ENCODE results near the gene SLC38A4. TPM values are rescaled to one million over a fixed set of nuclear protein-coding genes. Genes with fewer than 3 reads are reported as not detected.

SLC38A4 gene
- total RNA-seq, 1 experiment from 2014 or later: 0.96 TPM

DNA sequence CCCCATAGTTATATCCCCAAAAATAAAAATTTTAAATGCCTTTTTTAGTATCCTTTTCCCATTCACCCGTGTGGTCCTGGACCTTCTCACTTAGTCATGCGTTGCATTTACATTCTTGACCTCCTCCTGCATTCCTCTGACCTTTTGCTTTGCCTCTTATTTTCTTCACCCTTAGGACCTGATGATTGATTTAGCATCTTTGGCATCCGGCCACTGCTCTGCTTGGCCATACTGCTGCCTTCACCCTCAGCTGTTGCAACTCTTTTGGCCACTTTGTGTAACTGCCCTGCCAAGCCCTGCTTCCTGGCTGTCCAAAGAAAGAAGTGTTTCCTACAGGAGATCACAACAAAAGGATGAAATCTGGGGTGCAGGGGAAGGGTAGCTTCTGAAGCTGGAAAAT lies 48.8 kb upstream of the SLC38A4 start:
- Histone ChIP-seq H4K91ac (ENCODE audit: insufficient read length, low read depth, low read length) (no peak overlapping the region), H3K23ac (ENCODE audit: insufficient read length, low read depth, low read length) (no peak overlapping the region), H3K4ac (ENCODE audit: low read depth, low read length) (no peak overlapping the region), H3K23me2 (ENCODE audit: insufficient read length, low read depth, low read length, poor library complexity, severe bottlenecking) (no peaks in the 10 kb centered on the region), H3K14ac (ENCODE audit: insufficient read depth, low read length) (no peak overlapping the region), H2BK5ac (ENCODE audit: insufficient read length, low read length) (no peak overlapping the region), H3K79me2 (ENCODE audit: insufficient read depth, low read length) (no peaks in the 10 kb centered on the region), H3K27me3 (ENCODE audit: insufficient read depth, low read length) (no peaks in the 10 kb centered on the region), H4K8ac (replicated peaks; ENCODE audit: insufficient read length, low read depth, low read length) (no peak overlapping the region), H3K27ac (ENCODE audit: insufficient read length, low read depth, low read length) (no peak overlapping the region), H3K18ac (ENCODE audit: insufficient read length, low read depth, low read length) (no peak overlapping the region), H2BK120ac (ENCODE audit: low read depth, low read length, poor library complexity, severe bottlenecking) (no peak overlapping the region), H2BK15ac (ENCODE audit: low read depth, low read length) (no peak overlapping the region), H3K4me2 (ENCODE audit: insufficient read depth, insufficient read length, low read length) (no peak overlapping the region), H4K5ac (ENCODE audit: insufficient read length, low read depth, low read length) (no peak overlapping the region), H3K79me1 (ENCODE audit: insufficient read depth, low read depth, low read length, poor library complexity, severe bottlenecking) (no peaks in the 10 kb centered on the region), H4K20me1 (ENCODE audit: control insufficient read depth, insufficient read depth, insufficient read length) (no peaks in the 10 kb centered on the region), H2BK20ac (ENCODE audit: low read depth, low read length, poor library complexity, severe bottlenecking) (no peak overlapping the region), H2AK5ac (ENCODE audit: insufficient read length, low read length) (no peak overlapping the region), H3K56ac (ENCODE audit: insufficient read length, low read depth, low read length) (no peak overlapping the region), H2AFZ (ENCODE audit: low read length) (no peak overlapping the region), H3K9ac (ENCODE audit: extremely low read depth, insufficient read length, low read length) (no peak overlapping the region), H3T11ph (ENCODE audit: low read length) (no peak overlapping the region), H2BK12ac (ENCODE audit: insufficient read length, low read depth, low read length) (no peak overlapping the region), H3K9me3 (ENCODE audit: control insufficient read depth, low read depth, low read length) (peaks cover 8% of the 10 kb centered on the region), H3K4me1 (ENCODE audit: insufficient read depth, low read length) (no peaks in the 10 kb centered on the region)
- H3K4me3 Mint-ChIP-seq: no peak overlapping the region
- no peaks in the 10 kb centered on the region for H3K4me1 Mint-ChIP-seq
- peaks cover 34 to 41% of the 10 kb centered on the region in 2 experiments for H3K9me3 Mint-ChIP-seq
- H3K27ac Mint-ChIP-seq: no peak overlapping the region
- no CpG with 5 or more reads among the region's 3 CpGs for WGBS (ENCODE audit: extremely low coverage, insufficient read length, low lambda C conversion rate)
- H3K27me3 Mint-ChIP-seq (ENCODE audit: low read depth): no peaks in the 10 kb centered on the region; the same call in 1 of the 2 replicates
- H3K36me3 Mint-ChIP-seq (ENCODE audit: insufficient read depth in 1 of 3, low read depth in 3 of 3): peaks cover 5 to 16% (median 8%) of the 10 kb centered on the region in 3 experiments; a peak in 5 of 7 replicates
- DNase-seq: no peak
- TF ChIP-seq, protein P1, sequence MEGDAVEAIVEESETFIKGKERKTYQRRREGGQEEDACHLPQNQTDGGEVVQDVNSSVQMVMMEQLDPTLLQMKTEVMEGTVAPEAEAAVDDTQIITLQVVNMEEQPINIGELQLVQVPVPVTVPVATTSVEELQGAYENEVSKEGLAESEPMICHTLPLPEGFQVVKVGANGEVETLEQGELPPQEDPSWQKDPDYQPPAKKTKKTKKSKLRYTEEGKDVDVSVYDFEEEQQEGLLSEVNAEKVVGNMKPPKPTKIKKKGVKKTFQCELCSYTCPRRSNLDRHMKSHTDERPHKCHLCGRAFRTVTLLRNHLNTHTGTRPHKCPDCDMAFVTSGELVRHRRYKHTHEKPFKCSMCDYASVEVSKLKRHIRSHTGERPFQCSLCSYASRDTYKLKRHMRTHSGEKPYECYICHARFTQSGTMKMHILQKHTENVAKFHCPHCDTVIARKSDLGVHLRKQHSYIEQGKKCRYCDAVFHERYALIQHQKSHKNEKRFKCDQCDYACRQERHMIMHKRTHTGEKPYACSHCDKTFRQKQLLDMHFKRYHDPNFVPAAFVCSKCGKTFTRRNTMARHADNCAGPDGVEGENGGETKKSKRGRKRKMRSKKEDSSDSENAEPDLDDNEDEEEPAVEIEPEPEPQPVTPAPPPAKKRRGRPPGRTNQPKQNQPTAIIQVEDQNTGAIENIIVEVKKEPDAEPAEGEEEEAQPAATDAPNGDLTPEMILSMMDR (conservative IDR thresholded peaks at IDR 0.05): no peak
